NCI-H524 (cell line): ENCODE measurements around the gene NANP.
A peak's percentile ranks its signal among the peaks of the same experiment; 100 is the strongest.
"Not testable (repeated sequence)": the region's sequence is repeated elsewhere in the genome, so short reads cannot be mapped to it uniquely, and the experiment has no call there.

ENCODE experiments used
- DNase-seq, 2 experiments: peaks; one replicate each; lab custom pipeline; 2025; lab: John Stamatoyannopoulos, UW

NANP gene, protein sequence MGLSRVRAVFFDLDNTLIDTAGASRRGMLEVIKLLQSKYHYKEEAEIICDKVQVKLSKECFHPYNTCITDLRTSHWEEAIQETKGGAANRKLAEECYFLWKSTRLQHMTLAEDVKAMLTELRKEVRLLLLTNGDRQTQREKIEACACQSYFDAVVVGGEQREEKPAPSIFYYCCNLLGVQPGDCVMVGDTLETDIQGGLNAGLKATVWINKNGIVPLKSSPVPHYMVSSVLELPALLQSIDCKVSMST

GRCh38 chr20:25623736-25624499, at the start of gene NANP:
Gene NANP, minus strand, starts transcription at chr20:25624014. Its CDS starts 66 bp downstream, at chr20:25623948.
- peak; percentile 98 to 99 for DNase-seq

- no peak for DNase-seq
Observed at GRCh38 chr20:25672659-25673235, 48.9 kb upstream of the NANP start.

DNA sequence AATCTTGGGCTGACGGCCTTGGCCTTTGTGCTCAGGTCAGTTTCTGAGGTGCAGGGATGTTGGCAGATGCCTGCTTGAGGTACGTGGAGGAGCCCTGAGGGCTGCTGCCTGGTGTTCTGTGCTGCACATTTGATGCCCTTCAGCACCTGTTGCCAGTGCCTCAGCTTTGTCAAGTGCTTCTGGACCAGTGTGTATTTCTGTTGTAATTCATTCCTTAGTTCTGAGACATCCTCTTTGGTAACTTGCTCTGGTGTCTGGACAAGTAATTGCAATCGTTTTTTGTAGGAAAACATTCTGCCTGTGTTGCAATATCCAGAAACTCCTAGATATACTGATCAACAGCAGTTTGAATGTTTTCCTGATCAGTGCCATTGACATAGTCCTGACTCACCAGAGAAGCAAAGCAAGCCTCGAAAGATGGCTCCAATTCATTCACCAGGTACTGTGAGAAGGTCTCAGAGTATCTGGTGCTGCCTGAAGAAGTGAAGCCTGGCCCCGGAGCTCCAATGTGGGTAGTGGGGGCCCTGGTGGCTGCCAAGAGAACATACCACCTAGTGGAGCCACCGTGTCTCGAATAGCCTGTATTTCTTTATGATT, 46.1 kb upstream of the NANP start:
- peak; percentile 5 to 20 for DNase-seq

GRCh38 chr20:25668446-25668845, 44.6 kb upstream of the NANP start:
- no peak for DNase-seq

- no peak for DNase-seq
Observed at GRCh38 chr20:25659999-25660398, 36.2 kb upstream of the NANP start.

GRCh38 chr20:25654487-25654886, 30.7 kb upstream of the NANP start:
- DNase-seq = no peak

DNA sequence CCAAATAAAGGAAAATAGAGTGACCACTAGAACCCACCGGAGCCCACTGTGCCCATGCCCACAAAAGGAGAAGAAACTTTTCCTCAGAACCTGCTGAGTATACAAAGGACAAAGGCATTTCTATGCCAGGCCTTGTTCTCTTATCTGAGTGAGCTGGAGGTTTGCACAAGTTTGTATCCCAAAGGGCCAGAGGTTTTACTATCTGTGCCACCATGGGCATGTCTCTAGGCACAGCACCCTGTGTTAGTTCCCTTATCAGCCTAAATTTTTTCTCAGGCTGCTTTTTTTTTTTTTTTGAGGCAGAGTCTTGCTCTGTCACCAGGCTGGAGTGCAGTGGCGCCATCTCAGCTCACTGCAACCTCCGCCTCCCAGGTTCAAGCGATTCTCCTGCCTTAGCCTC, 29.1 kb upstream of the NANP start:
- not testable (repeated sequence) for DNase-seq

DNA sequence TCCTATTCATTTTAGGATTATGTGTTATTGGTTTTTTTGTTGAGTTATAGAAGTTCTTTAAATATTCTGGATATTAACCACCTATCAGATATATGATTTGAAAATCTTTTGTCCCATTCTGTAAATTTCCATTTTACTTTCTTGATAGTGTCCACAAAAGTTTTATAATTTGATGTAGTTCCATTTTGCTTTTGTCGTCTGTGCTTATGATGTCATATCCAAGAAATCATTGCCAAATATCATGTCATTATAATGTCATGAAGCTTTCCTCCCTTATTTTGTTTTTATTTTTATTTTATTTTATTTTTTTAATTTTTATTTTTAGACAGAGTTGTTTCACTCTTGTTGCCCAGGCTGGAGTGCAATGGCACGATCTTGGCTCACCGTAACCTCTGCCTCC, 21.0 kb upstream of the NANP start:
- no peak for DNase-seq

DNA sequence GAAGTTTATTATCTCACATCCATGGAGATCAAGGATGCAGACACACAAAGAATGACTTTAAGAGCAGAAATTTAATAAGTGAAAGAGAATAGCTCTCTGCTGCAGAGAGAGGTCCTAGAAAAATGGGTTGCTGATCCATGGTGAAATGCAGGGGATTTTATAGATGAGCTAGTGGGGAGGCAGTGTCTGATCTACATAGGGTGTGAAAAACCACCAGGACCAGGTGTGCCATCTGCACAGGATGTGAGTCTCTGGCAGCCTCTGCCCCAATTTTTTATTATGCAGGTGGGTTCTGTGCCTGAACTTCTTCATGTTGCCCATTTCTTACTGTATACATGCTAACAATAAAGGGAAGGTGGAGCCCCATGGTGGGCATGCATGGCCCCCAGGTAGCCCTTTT, 19.9 kb upstream of the NANP start:
- no peak for DNase-seq

DNA sequence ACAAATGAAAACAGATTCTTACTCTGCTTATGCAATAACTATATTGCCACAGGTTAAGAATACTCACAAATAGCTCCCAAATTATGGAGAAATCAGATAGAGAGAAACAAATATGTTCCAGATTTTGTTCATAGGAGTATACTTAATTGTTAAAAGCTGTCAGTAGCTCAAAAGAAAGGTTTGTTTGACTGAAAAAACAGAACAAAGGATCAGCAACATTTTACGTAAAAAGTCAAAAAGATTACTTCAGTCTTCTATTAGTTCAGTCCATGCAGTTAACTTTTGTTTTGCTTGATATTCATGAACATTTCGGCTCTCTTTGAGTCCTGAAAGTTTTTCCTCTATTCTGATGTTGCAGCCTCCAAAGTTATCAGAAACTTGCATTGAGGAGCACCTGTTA, 13.4 kb upstream of the NANP start:
- no peak for DNase-seq

DNA sequence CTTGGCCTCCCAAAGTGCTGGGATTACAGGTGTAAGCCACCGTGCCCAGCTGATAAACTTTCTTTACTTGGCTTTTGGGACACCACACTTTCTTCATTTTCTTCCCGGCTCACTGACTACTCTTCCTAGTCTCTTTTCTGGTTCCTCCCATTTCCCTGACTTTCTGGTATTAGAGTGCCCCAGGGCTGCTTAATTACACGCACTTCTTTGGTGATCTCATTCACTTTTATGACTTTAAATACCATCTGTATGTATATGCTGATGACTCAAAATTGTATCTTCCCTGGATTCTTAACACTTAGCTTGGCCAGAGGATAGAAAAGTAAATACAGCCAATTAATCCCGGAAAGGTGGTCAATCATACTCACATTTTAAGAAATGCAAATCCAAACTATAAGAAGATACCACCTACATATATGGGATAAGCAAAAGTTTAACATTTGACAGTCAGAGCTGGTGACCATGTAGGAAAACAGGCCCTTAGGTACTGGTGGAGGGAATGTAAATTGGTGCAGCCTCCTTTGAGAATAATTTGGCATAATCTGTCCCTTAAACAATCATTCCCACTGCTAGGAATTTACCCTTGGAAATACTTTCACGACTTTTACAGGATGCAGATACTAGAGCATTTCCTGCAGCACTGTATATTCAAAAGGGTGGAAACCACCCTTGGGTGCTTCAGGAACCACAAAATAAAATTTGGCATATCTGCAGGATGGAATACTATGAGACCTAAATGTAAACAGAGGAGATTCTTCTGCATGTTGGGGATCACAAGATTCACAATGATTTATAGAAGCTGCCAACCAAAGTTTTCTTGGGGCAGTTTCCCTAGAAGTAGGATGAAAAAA, 9.4 kb upstream of the NANP start:
- no peak for DNase-seq

- not testable (repeated sequence) for DNase-seq
Observed at GRCh38 chr20:25630615-25631014, 6.8 kb upstream of the NANP start.

- no peak for DNase-seq
Observed at GRCh38 chr20:25629816-25630499, 6.1 kb upstream of the NANP start.

DNA sequence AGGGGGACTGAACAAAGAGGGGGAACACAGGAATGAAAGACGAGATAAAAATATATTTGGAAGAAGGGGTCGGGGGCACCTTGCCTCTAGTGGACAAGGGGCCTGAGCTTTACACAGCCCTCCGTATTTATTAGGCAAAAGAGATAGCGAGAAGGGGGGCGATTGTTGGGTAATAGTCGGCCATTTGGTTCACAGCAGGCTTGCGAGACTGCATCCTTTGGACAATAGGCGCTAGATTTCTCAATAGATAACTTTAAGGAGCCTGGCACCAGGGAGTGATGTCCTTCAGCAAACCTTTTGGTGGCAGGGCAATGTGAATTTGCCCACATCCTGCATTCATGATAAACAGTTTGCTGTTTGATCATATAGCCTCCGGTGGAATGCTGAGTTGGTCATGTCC, 3.0 kb upstream of the NANP start:
- no peak for DNase-seq

GRCh38 chr20:25624500-25624939, 706 bp upstream of the NANP start:
- DNase-seq = no peak

- peak in 1 of 2 experiments; percentile 64 for DNase-seq
Observed at GRCh38 chr20:25623225-25623735, 534 bp downstream of the NANP start.

- DNase-seq = no peak
Observed at GRCh38 chr20:25622450-25623224, 1.2 kb downstream of the NANP start.

GRCh38 chr20:25622049-25622448, 1.8 kb downstream of the NANP start:
- no peak for DNase-seq

- no peak for DNase-seq
Observed at GRCh38 chr20:25619514-25619913, 4.3 kb downstream of the NANP start.

GRCh38 chr20:25608774-25609173, 15.0 kb downstream of the NANP start:
- DNase-seq = no peak
